Panc1 (cell line): Measurements from ENCODE around the gene NBEAL2. TPM values are rescaled to one million over a fixed set of nuclear protein-coding genes. Genes with fewer than 3 reads are reported as not detected.

ENCODE experiments used
- ATAC-seq: fragments of 200-7000 bp; cut with Tn5 transposase; 2 replicates; pipeline ENCODE4 v1.9.1; 2020; ENCODE audit warnings: mild to moderate bottlenecking, moderate library complexity
- BruUV-seq: library from RNA; stranded (reverse); fragments of 400-500 nt; replicated peaks from 2 replicates; lab custom pipeline; 2021; lab: Mats Ljungman, UMichigan
- CTCF ChIA-PET: fragments of 300-600 bp; sonication (Branson Sonifier 250); formaldehyde crosslinking; loops from one replicate; lab custom pipeline; 2022; ENCODE audit warnings: antibody characterized with exemption; lab: Charles Lee
- POLR2A ChIA-PET: fragments of 300-600 bp; sonication (Branson Sonifier 250); formaldehyde crosslinking; loops from one replicate; lab custom pipeline; 2022; ENCODE audit warnings: antibody characterized with exemption; lab: Charles Lee
- DNase-seq: peaks from one replicate; pipeline ENCODE4 v3.0.0-alpha.2; 2010; ENCODE audit warnings: low read depth, low spot score
- H3K27ac ChIP-seq: 2 replicates; pipeline ENCODE4 v1.5.1; 2011; ENCODE audit warnings: mild to moderate bottlenecking, low read length, inconsistent platforms
- H3K27me3 ChIP-seq: fragments of 200-500 bp; sonication (Bioruptor generic); 2 replicates; pipeline ENCODE4 v1.6.0; 2014; ENCODE audit warnings: low read length, inconsistent platforms; ENCODE audit not compliant: control insufficient read depth, insufficient read depth
- H3K36me3 ChIP-seq: fragments of 200-500 bp; sonication (Bioruptor generic); 2 replicates; pipeline ENCODE4 v1.5.1; 2014; ENCODE audit warnings: inconsistent platforms, mild to moderate bottlenecking, low read length, moderate library complexity; ENCODE audit not compliant: control insufficient read depth, insufficient read depth
- H3K4me1 ChIP-seq: 2 replicates; pipeline ENCODE4 v1.5.1; 2011; ENCODE audit warnings: inconsistent platforms, mild to moderate bottlenecking, low read length, moderate library complexity; ENCODE audit not compliant: control insufficient read depth, insufficient read depth
- H3K4me3 ChIP-seq, 2 experiments: 2 replicates each; pipeline ENCODE4 v1.5.1; 2011 to 2012; ENCODE audit warnings: low read depth in 2 of 2, low read length in 2 of 2, mild to moderate bottlenecking in 2 of 2, inconsistent platforms in 1 of 2, moderate library complexity in 1 of 2
- H3K9me3 ChIP-seq: fragments of 200-500 bp; sonication (Bioruptor generic); 2 replicates; pipeline ENCODE4 v1.5.1; 2014; ENCODE audit warnings: low read depth, mild to moderate bottlenecking, inconsistent platforms, low read length, moderate library complexity; ENCODE audit not compliant: control insufficient read depth, insufficient read depth
- CTCF ChIP-seq: fragments of 450-650 bp; IDR thresholded peaks from 2 replicates; pipeline ENCODE4 v1.5.1; 2017; ENCODE audit warnings: mild to moderate bottlenecking
- POLR2AphosphoS5 ChIP-seq: IDR thresholded peaks from 2 replicates; pipeline ENCODE4 v1.6.1; 2012; ENCODE audit warnings: mild to moderate bottlenecking, low read depth, low read length, moderate library complexity
- REST ChIP-seq, 2 experiments: IDR thresholded peaks; 2 replicates each; pipeline ENCODE4 v1.6.1; 2011 to 2012; ENCODE audit warnings: low read depth in 2 of 2, control low read depth in 1 of 2, low read length in 1 of 2, mild to moderate bottlenecking in 1 of 2, moderate library complexity in 1 of 2; ENCODE audit not compliant: insufficient read depth in 1 of 2
- SIN3A ChIP-seq: IDR thresholded peaks from 2 replicates; pipeline ENCODE4 v1.6.1; 2012; ENCODE audit warnings: low read depth, mild to moderate bottlenecking, low read length, moderate library complexity, borderline replicate concordance; ENCODE audit not compliant: insufficient read depth
- TCF7L2 ChIP-seq: IDR thresholded peaks from 2 replicates; pipeline ENCODE4 v1.6.1; 2011; ENCODE audit warnings: mild to moderate bottlenecking, low read depth, low read length, inconsistent platforms
- in situ Hi-C: cut with HindIII; loops from 2 replicates; pipeline ENCODE4 v1.10.0; 2016; ENCODE audit warnings: low sequenced_read_pairs, low pct_unique_long_range_greater_than_20kb
- intact Hi-C: fragments of 100-400 bp; cut with micrococcal nuclease; formaldehyde crosslinking; loops from one replicate; pipeline ENCODE4 v1.10.0; 2022; ENCODE audit not compliant: unreplicated experiment
- total RNA-seq: library from RNA; stranded (reverse); gene quantifications from one replicate; pipeline ENCODE4 v1.2.1, GENCODE V29; 2021; ENCODE audit not compliant: unreplicated experiment

Gene NBEAL2
- total RNA-seq, 1 experiment from 2014 or later, result 38.8 TPM

GRCh38 chr3:46998852-46999515 is 19.5 kb downstream of the NBEAL2 start:
- Histone ChIP-seq H3K4me1 (no peaks in the 10 kb centered on the region), H3K9me3 (no peaks in the 10 kb centered on the region), H3K36me3 (no peaks in the 10 kb centered on the region), H3K27ac (no peak overlapping the region), H3K4me3 (no peak overlapping the region), H3K27me3 (no peaks in the 10 kb centered on the region)
- ATAC-seq (no peak; the same call in 1 of the 2 replicates), DNase-seq (no peak)
- ChIA-PET POLR2A (no interaction called here), CTCF (no interaction called here)
- no peak for TF ChIP-seq SIN3A
- TF ChIP-seq TCF7L2, result no peak
- TF ChIP-seq POLR2AphosphoS5, result no peak
- no peak for TF ChIP-seq REST (IDR thresholded peaks at IDR 0.05; ENCODE audit: insufficient read depth in 1 of 2, low read depth in 2 of 2, low read length in 1 of 2)
- TF ChIP-seq CTCF, result no peak; the same call in none of the 2 replicates
- no TSS peak for BruUV-seq
- intact Hi-C loops (loop anchor here (10.0 kb wide), 1 partner anchor 74 kb away; no protein-coding TSS in a partner anchor), in situ Hi-C loops (no loop called here)

GRCh38 chr3:46999516-47000197 is 20.2 kb downstream of the NBEAL2 start:
- POLR2A ChIA-PET, result no interaction called here
- in situ Hi-C loops (no loop called here), intact Hi-C loops (loop anchor here (10.0 kb wide), 1 partner anchor 75 kb away; no protein-coding TSS in a partner anchor)
- H3K27me3 ChIP-seq, result no peaks in the 10 kb centered on the region
- H3K9me3 ChIP-seq, result no peaks in the 10 kb centered on the region
- H3K4me1 ChIP-seq, result no peaks in the 10 kb centered on the region
- ATAC-seq (no peak), DNase-seq (no peak)
- BruUV-seq, result no TSS peak
- no peak overlapping the region for H3K4me3 ChIP-seq
- TF ChIP-seq TCF7L2 (no peak), SIN3A (no peak), POLR2AphosphoS5 (no peak), CTCF (no peak), REST (IDR thresholded peaks at IDR 0.05; ENCODE audit: insufficient read depth in 1 of 2, low read depth in 2 of 2, low read length in 1 of 2) (no peak)
- no peak overlapping the region for H3K27ac ChIP-seq
- H3K36me3 ChIP-seq, result no peaks in the 10 kb centered on the region
- CTCF ChIA-PET, result interaction anchor here (0.6 kb wide), 1 partner anchor 203 kb away, joined by 3 read pairs; no protein-coding TSS in a partner anchor
